Measurements from ENCODE around the gene ATP11A.
"Not testable (repeated sequence)": the region's sequence is repeated elsewhere in the genome, so short reads cannot be mapped to it uniquely, and the experiment has no call there.

The ATP11A gene

DNA sequence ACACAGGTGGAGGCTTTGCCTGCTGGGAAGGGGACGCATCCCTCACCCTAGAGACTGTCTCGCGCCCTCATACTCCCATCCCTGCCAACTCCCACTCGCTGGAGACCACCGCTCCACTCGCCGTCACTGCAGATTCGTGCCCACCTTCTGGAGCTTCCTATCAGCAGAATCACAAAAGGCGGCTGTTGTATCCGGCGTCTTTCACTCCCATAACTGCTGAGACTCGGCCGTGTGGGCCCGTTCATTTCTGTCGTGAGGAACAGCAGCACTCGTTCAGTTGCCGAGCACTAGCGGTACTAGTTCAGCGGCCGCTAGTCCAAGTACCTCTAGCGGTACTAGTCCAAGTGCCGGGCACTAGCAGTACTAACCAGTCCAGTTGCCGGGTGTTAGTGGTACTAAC, 154.6 kb downstream of the ATP11A start:
- DNase-seq, result no peak

- DNase-seq, result no peak
Observed at GRCh38 chr13:112844879-112845278, 155.0 kb downstream of the ATP11A start.

DNA sequence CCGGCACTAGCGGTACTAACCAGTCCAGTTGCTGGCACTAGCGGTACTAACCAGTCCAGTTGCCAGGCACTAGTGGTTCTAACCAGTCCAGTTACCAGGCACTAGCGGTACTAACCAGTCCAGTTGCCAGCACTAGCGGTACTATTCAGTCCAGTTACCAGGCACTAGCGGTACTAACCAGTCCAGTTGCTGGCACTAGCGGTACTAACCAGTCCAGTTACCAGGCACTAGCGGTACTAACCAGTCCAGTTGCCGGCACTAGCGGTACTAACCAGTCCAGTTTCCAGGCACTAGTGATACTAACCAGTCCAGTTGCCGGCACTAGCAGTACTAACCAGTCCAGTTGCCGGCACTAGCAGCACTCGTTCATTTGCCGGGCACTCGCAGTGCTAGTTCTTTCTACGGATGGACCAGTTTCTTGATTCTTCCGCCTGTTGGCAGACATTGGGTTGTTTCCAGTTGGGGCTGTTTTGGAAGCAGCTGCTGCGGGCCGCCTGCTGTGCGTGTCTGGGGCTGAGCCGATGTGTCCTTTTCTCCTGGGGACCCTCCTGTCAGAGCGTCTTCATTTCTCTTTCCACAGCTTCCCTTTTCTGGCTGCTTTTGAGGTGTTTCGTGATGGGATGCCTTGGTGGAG, 155.8 kb downstream of the ATP11A start:
- no peak for DNase-seq

DNA sequence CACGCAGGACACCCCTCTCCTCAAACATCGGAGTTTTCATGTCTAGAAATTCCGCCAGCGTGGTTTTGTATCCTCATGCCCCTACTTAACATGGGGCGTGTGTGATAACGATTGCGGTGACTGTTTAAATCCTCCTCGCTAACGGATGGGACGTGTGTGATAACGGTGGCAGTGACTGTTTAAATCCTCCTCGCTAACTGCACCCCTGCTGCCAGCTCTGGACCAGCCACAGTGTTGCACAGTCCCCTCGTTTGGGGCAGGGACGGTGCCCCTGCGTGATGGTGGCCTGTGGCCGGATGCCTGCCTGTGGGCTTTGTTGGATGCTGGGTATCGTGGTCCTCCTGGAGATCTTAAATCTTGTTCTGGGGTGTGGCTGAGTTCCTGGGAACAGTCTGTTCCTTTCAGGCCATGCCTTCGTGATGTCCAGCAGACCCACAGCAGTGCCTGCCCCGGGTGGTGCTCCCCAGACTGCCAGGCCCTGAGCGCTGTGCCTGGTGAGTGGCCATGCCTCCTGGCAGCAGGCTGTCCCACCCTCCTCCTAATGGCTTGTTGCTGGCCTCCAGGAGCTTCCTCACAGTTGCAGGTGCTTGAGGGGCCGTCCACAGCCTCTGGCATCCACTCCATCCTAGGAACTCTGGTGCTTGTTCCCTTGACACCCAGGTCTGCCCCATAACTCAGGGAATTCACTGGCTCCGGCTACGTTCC, 156.7 kb downstream of the ATP11A start:
- DNase-seq, result no peak

DNA sequence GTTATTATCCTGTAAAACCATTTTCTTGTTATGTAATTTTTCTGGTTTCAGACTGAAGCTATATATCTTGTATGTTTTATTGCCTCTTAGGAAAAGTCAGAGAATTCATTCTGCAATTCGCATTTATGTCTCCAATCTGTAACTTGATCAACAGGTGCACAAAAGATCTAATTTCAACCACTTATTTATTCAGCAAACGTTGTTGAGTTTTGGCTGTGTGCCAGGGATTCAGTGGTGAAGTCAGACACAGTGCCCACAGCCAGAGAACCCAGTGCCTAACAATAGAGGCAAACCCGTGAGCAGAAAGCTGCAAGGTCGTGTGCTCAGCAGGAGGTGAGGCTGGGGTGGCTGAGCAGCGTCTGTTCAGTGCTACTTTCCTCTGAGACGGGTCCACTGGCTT, 159.7 kb downstream of the ATP11A start:
- DNase-seq, result no peak

DNA sequence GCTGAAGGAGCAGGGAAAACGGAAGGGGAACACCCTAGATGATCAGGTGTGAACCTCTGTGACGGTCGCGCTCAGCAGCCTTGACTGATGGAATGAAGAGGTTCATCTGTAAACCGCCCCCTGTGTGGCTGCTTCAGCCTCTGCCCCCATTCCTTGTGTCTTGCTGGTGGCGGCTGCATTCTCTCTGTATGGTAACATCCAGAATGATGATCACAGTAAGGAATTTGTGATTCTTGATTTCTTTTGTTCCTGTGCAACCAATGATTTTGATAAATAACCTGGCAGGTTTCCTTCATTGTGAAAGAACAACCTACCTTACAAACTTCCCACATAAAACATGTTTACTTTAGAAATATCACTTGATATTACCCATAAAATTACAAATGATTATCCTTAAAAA, 160.4 kb downstream of the ATP11A start:
- DNase-seq, result no peak

DNA sequence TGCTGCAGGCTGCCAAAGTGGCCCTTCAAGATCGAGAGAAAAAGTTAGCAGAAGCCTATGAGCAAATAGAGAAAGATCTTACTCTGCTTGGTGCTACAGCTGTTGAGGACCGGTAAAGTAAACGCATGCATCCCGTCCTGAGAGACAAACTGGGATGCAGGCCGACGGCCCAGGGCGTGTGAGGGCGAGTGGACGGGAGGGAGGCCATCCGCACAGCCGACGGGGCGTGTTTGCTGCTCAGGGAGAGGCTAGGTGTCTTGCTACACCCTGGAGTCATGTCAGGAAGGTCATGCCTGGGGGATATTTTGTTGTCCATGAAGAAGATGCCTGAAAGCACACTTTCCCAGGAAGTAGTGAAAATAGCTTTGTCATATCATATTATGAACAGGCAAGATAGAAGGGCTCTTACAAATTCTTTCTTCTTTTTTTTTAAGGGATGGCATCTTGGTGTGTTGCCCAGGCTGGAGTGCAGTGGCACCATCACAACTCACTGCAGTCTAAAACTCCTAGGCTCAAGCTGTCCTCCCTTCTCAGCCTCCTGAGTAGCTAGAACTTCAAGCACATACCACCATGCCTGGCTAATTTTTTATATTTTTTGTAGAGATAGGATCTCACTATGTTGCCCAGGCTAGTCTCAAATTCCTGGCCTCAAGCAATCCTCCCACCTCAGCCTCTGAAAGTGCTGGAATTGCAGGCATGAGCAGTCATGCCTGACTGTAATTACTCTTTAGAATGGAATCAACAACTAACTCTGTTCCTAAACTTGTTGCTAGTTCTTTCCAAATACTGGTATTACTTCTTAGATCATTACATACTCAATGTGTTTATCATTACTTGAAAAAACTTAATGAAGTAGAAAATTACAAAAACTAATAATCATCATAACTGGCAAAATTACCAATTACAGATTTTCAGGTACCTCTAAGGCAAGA, 161.5 kb downstream of the ATP11A start:
- DNase-seq, result no peak

GRCh38 chr13:112852392-112852791, 162.6 kb downstream of the ATP11A start:
- no peak for DNase-seq

- no peak for DNase-seq
Observed at GRCh38 chr13:112852808-112853207, 163.0 kb downstream of the ATP11A start.

DNA sequence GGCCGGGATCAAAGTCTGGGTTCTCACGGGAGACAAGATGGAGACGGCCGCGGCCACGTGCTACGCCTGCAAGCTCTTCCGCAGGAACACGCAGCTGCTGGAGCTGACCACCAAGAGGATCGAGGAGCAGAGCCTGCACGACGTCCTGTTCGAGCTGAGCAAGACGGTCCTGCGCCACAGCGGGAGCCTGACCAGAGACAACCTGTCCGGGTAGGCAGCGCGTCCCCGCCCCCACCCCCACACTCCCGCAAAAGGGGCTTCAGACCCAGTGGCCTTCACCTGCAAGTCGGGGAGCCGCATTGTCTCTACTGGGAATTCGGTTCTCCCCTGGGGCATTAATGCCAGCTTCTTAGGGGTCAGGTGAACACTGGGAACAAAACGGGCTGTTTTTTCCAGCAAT, 164.5 kb downstream of the ATP11A start:
- DNase-seq, result no peak

DNA sequence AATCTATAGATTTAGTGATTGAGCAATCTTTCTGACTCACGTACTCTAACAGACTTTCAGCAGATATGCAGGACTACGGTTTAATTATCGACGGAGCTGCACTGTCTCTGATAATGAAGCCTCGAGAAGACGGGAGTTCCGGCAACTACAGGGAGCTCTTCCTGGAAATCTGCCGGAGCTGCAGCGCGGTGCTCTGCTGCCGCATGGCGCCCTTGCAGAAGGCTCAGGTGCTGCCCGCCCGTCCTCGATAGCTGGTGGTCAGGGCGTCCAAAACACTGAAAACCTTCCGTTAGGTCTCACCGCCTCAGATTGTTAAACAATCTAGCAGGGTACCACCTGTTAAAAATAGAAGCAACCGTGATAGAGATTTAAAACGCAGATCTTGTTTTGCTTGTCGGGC, 166.0 kb downstream of the ATP11A start:
- no peak for DNase-seq

DNA sequence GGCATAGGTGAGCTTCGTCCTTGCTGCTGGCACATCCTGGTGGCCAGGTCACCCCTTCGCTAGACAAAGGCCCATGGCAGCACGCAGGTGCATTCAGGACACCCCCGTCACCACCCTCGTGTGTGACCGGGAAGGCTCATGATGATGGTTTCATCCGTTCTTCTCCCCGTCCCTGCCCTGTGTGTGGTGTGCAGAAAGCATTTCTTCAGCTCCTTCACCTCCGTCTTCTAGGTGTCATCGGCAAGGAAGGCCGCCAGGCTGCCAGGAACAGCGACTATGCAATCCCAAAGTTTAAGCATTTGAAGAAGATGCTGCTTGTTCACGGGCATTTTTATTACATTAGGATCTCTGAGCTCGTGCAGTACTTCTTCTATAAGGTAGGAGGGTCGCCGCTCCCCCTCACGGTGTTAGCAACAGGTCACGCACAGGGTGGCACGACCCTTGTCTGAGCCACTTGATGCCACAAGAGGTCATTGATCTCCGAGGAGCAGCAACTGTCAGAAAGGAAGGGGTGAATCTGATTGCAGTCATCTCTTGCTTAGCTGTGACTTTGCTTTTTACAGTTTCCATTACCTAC, 168.2 kb downstream of the ATP11A start:
- no peak for DNase-seq

- DNase-seq, result no peak
Observed at GRCh38 chr13:112859128-112859816, 169.4 kb downstream of the ATP11A start.

- DNase-seq, result no peak
Observed at GRCh38 chr13:112859817-112860190, 170.0 kb downstream of the ATP11A start.

GRCh38 chr13:112861876-112862615, 172.2 kb downstream of the ATP11A start:
- DNase-seq, result no peak

- not testable (repeated sequence) for DNase-seq
Observed at GRCh38 chr13:112863356-112863755, 173.5 kb downstream of the ATP11A start.

DNA sequence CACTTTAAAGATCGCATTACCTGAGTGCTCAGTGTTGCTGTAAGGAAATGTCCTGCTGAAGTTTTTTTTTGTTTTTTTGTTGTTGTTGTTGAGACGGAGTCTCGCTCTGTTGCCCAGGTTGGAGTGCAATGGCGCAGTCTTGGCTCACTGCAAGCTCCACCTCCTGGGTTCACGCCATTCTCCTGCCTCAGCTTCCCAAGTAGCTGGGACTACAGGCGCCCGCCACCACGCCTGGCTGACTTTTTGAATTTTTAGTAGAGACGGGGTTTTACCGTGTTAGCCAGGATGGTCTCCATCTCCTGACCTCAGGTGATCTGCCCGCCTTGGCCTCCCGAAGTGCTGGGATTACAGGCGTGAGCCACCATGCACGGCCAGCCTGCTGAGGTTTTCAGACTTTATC, 175.6 kb downstream of the ATP11A start:
- DNase-seq, result not testable (repeated sequence)

DNA sequence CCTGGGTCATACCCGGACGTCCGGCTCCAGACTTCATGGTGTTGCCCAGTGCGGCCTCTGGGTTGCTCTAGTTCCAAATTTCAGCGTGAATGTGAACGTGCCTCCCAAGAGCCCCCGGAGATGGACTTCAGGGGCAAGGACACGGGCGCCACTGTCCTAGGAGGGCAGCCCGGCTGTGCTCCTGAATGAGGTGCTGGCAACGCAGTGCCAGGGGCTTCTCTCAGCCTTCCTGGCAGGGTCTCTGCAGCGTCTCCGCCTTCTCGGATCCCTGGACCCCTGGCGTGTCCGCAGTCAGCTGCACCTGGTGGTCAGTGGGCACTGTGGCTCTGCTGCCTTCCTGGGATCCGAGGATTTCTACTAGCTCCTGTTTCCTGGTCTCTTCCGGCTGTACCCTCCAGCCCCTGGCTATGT, 177.5 kb downstream of the ATP11A start:
- no peak for DNase-seq

GRCh38 chr13:112868308-112868707, 178.5 kb downstream of the ATP11A start:
- DNase-seq, result no peak

GRCh38 chr13:112869202-112870050, 179.6 kb downstream of the ATP11A start:
- DNase-seq, result no peak

DNA sequence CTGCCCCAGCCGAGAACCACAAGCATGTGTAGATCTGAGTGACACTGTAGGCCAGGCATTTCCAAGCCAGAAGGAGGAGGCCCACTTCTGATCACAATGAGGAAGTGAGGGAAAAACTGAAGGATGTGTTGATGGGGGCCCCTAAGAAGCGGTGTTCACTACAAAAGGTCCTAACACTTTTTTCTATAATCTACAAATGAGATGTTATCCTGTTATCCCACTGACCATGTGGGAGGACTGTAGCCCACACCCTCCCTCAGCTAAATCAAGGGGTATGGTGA, 180.2 kb downstream of the ATP11A start:
- DNase-seq, result no peak

Measured in central memory CD4-positive, alpha-beta T cell (primary cell).